MM.1S (cell line): ENCODE data around the gene IL1B.

ENCODE experiments used
- DNase-seq: peaks from one replicate; pipeline ENCODE4 v3.0.0-alpha.2; 2015
- H2AFZ ChIP-seq: fragments of 300-600 bp; sonication (generic); 2 replicates; pipeline ENCODE4 v1.6.0; 2016; ENCODE audit warnings: antibody characterized with exemption, low read length
- H3F3A ChIP-seq: fragments of 300-600 bp; sonication (generic); 2 replicates; pipeline ENCODE4 v1.6.1; 2016; ENCODE audit warnings: mild to moderate bottlenecking, antibody characterized with exemption, low read length, moderate library complexity, mixed read lengths; ENCODE audit not compliant: insufficient read depth
- H3K27ac ChIP-seq: fragments of 300-600 bp; sonication (generic); 2 replicates; pipeline ENCODE4 v1.5.1; 2016; ENCODE audit warnings: mild to moderate bottlenecking, low read length
- H3K27me3 ChIP-seq: fragments of 300-600 bp; sonication (generic); replicated peaks from 2 replicates; pipeline ENCODE4 v1.6.0; 2016; ENCODE audit warnings: low read length; ENCODE audit not compliant: insufficient read depth
- H3K36me3 ChIP-seq: fragments of 300-600 bp; sonication (generic); replicated peaks from 2 replicates; pipeline ENCODE4 v1.6.1; 2016; ENCODE audit warnings: mild to moderate bottlenecking, low read length, mixed read lengths; ENCODE audit not compliant: insufficient read depth
- H3K4me1 ChIP-seq: fragments of 300-600 bp; sonication (generic); 2 replicates; pipeline ENCODE4 v1.6.1; 2016; ENCODE audit warnings: low read length, mixed read lengths
- H3K4me2 ChIP-seq: fragments of 300-600 bp; sonication (generic); 2 replicates; pipeline ENCODE4 v1.6.0; 2016; ENCODE audit warnings: low read depth, low read length
- H3K4me3 ChIP-seq: fragments of 300-600 bp; sonication (generic); 2 replicates; pipeline ENCODE4 v1.5.1; 2016; ENCODE audit warnings: low read length, mixed read lengths
- H3K79me2 ChIP-seq: fragments of 300-600 bp; sonication (generic); 2 replicates; pipeline ENCODE4 v1.6.1; 2016; ENCODE audit warnings: mixed run types, low read length, mixed read lengths
- H3K9ac ChIP-seq: fragments of 300-600 bp; sonication (generic); 2 replicates; pipeline ENCODE4 v1.6.1; 2016; ENCODE audit warnings: low read length, mixed read lengths
- H3K9me2 ChIP-seq: fragments of 300-600 bp; sonication (generic); replicated peaks from 2 replicates; pipeline ENCODE4 v1.6.1; 2016; ENCODE audit warnings: mild to moderate bottlenecking, low read length, mixed read lengths; ENCODE audit not compliant: insufficient read depth
- H3K9me3 ChIP-seq: fragments of 300-600 bp; sonication (generic); replicated peaks from 2 replicates; pipeline ENCODE4 v1.6.1; 2016; ENCODE audit warnings: mild to moderate bottlenecking, low read length, mixed read lengths; ENCODE audit not compliant: insufficient read depth
- H4K20me1 ChIP-seq: fragments of 300-600 bp; sonication (generic); 2 replicates; pipeline ENCODE4 v1.6.1; 2016; ENCODE audit warnings: mild to moderate bottlenecking, low read length, moderate library complexity, mixed read lengths; ENCODE audit not compliant: insufficient read depth
- EZH2 ChIP-seq: fragments of 300-600 bp; sonication (generic); optimal IDR thresholded peaks from 2 replicates; pipeline ENCODE3; 2017; ENCODE audit warnings: low read depth, mild to moderate bottlenecking, antibody characterized with exemption, low read length, mixed read lengths
- EZH2phosphoT487 ChIP-seq: fragments of 300-600 bp; sonication (generic); IDR thresholded peaks from 2 replicates; pipeline ENCODE4 v1.6.1; 2018; ENCODE audit warnings: antibody characterized with exemption, low read length
- TF ChIP-seq, protein P1 (sequence below): fragments of 300-600 bp; sonication (generic); IDR thresholded peaks from 2 replicates; pipeline ENCODE4 v1.5.1; 2016; ENCODE audit warnings: antibody characterized with exemption, low read length, mixed read lengths

IL1B gene

DNA sequence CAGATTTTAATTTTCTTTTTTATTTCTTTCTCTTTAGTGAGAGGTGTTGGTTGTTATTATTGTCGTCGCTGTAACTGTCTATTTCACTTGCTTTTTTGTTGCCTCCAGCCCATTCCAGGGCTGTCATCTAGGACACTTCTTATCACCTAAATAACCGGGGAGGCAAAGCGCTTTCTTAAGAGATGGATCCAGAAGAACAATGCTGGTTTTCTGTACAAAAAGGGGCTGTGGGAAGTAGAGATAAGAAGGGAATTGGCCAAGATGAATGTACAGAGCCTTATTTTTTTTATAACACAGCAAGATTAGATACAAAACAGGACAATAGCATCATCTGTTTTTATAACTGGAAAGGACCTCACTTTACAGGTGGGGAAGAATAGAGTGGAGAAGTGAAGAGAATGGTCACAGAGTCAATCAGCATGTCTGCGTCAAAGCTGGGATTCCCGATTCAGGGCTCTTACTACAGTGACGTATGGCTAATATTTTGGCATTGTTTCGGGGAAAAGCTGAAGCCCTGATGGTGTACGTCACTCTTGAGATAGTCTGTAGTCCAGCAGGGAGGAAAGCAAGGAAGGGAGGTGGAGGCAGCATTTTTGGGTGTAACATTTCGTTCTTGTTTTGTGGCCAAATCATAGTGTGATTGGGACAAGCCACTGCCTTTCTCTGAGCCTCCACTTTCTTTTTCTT lies 23.2 kb downstream of the IL1B start:
- no peaks in the 10 kb centered on the region for H3F3A ChIP-seq
- no peak for DNase-seq
- no peaks in the 10 kb centered on the region for H3K4me1 ChIP-seq
- H2AFZ ChIP-seq = no peak overlapping the region
- no peak for TF ChIP-seq EZH2
- TF ChIP-seq, protein P1, sequence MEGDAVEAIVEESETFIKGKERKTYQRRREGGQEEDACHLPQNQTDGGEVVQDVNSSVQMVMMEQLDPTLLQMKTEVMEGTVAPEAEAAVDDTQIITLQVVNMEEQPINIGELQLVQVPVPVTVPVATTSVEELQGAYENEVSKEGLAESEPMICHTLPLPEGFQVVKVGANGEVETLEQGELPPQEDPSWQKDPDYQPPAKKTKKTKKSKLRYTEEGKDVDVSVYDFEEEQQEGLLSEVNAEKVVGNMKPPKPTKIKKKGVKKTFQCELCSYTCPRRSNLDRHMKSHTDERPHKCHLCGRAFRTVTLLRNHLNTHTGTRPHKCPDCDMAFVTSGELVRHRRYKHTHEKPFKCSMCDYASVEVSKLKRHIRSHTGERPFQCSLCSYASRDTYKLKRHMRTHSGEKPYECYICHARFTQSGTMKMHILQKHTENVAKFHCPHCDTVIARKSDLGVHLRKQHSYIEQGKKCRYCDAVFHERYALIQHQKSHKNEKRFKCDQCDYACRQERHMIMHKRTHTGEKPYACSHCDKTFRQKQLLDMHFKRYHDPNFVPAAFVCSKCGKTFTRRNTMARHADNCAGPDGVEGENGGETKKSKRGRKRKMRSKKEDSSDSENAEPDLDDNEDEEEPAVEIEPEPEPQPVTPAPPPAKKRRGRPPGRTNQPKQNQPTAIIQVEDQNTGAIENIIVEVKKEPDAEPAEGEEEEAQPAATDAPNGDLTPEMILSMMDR = no peak
- no peak for TF ChIP-seq EZH2phosphoT487
- H3K79me2 ChIP-seq = no peaks in the 10 kb centered on the region
- H3K4me3 ChIP-seq = no peak overlapping the region
- H4K20me1 ChIP-seq = no peaks in the 10 kb centered on the region
- H3K9ac ChIP-seq = no peak overlapping the region
- no peak overlapping the region for H3K27ac ChIP-seq
- H3K9me2 ChIP-seq = no peaks in the 10 kb centered on the region
- no peak overlapping the region for H3K4me2 ChIP-seq
- no peaks in the 10 kb centered on the region for H3K9me3 ChIP-seq
- H3K36me3 ChIP-seq = no peaks in the 10 kb centered on the region
- H3K27me3 ChIP-seq = no peaks in the 10 kb centered on the region

DNA sequence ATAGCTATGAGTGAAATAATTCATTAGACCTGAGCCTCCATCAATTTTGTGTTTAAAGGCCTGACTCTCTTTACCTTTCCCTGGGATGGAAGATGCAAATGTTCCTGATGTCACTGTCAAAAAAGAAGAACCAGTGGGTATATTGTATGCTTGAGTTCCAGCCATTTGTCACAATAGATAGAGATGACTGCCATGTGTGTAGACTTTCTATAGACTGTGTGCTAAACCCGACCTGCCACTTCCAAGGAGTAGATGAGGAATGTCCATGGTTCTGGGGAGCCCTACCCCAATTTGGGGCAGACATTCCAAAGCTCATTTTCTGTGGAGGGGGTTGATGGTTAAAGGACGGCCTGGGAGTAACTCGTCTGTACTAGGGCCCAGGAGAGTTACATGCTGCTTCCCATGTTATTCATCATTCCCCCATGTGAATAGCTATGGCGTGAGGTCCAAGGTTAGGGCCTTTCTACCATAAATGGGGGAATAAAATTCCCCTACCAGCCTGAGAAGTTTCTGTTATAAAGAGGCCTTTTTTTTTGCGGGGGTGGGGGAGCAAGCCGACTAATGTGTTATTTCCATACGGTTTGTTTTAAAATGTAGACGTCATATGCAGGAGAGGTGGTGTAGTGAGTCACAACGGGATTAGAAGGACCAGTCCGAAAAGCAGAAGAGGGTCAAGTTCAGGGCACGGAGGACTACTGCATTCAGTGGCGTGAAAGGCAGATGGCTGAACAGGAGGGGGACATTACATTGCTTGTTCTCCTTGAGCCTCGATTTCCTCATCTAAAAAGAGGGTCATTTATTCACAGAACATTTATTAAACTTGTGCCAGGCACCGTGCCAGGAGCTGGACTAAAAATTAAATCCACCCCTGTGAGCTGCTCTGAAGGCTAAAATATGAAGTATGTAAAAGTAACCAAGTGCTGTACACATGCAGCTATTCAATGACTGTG lies 24.0 kb downstream of the IL1B start:
- Histone ChIP-seq H3K9me3 (no peaks in the 10 kb centered on the region), H3K4me1 (no peaks in the 10 kb centered on the region), H3K27me3 (no peaks in the 10 kb centered on the region), H3K4me3 (no peak overlapping the region), H3K9ac (no peak overlapping the region), H2AFZ (no peak overlapping the region), H3F3A (no peaks in the 10 kb centered on the region), H3K79me2 (no peaks in the 10 kb centered on the region), H4K20me1 (no peaks in the 10 kb centered on the region), H3K4me2 (no peak overlapping the region), H3K9me2 (no peaks in the 10 kb centered on the region), H3K27ac (no peak overlapping the region), H3K36me3 (no peaks in the 10 kb centered on the region)
- TF ChIP-seq EZH2 (no peak), EZH2phosphoT487 (no peak)
- TF ChIP-seq, protein P1 = no peak
- DNase-seq = no peak

DNA sequence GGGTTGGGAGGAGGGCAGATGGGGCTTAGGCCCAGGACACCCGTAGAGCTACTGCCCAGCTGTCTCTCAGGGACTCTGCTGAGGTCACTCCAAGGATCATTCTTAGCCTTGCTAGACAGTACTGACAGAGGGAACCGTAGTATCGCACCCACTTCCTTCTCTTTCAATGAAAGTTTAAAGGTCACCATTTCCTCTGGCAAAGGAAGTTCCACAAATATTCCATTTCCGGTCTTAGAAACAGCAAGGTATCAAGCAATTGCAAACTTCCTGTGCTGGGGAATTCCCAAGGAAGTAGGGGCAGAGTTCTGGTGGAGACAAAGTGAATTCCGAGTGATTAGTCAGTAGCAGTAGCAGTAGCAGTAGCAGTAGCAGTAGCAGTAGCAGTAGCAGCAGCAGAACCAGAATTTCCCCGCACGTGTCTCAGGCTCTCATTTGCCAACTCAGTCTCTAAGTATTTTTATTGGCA lies 24.7 kb downstream of the IL1B start:
- no peak overlapping the region for H3K4me3 ChIP-seq
- no peak overlapping the region for H3K4me2 ChIP-seq
- TF ChIP-seq EZH2 (no peak), EZH2phosphoT487 (no peak)
- TF ChIP-seq, protein P1 = no peak
- no peaks in the 10 kb centered on the region for H3K9me3 ChIP-seq
- no peaks in the 10 kb centered on the region for H3K9me2 ChIP-seq
- no peaks in the 10 kb centered on the region for H3K79me2 ChIP-seq
- no peaks in the 10 kb centered on the region for H3K36me3 ChIP-seq
- no peak overlapping the region for H2AFZ ChIP-seq
- no peak overlapping the region for H3K27ac ChIP-seq
- no peaks in the 10 kb centered on the region for H4K20me1 ChIP-seq
- H3K9ac ChIP-seq = no peak overlapping the region
- H3K4me1 ChIP-seq = no peaks in the 10 kb centered on the region
- no peak for DNase-seq
- no peaks in the 10 kb centered on the region for H3F3A ChIP-seq
- H3K27me3 ChIP-seq = no peaks in the 10 kb centered on the region
